Esophagus squamous epithelium (tissue), 4 donors: ENCODE measurements around the gene PSTPIP2.

Experiments used
- CTCF ChIP-seq, 6 experiments: fragments of 450-650 bp in 4 of 6; fragments of 200-600 bp in 2 of 6; sonication (generic) in 2 of 6; IDR thresholded peaks; one replicate each; pipeline ENCODE4 v1.5.1; 2016 to 2019; ENCODE audit warnings: antibody characterized with exemption in 6 of 6, mild to moderate bottlenecking in 4 of 6, moderate library complexity in 4 of 6
- POLR2A ChIP-seq, 4 donors: fragments of 450-650 bp; IDR thresholded peaks; one replicate each; pipeline ENCODE4 v1.6.1; 2017; ENCODE audit warnings: antibody characterized with exemption in 4 of 4, mild to moderate bottlenecking in 4 of 4, moderate library complexity in 3 of 4

GRCh38 chr18:46046126-46046525 is 25.9 kb downstream of the PSTPIP2 start:
- TF ChIP-seq CTCF (IDR thresholded peaks at IDR 0.05) (no peak), POLR2A (IDR thresholded peaks at IDR 0.05) (no peak)
